Measurements from ENCODE around the gene HSF4.

DNA sequence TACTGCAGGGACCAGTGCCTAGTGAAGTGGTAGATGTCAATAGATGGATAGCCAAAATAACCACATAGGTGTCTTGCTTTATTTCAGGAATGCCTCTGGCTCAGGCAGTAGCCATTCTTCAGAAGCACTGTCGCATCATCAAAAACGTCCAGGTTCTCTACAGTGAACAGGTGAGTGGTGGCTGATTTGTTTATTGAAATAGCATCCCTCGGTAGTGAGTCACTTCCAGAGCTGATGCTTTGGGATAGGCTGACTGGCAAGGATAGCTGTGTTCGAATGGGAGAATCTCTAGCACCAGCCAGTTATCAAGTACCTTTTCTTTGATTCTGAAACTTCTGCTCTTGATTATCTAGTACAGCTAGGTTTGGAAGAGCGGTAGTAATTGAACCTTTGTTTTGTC, 44.5 kb upstream of the HSF4 start:
- TF ChIP-seq, protein P1, sequence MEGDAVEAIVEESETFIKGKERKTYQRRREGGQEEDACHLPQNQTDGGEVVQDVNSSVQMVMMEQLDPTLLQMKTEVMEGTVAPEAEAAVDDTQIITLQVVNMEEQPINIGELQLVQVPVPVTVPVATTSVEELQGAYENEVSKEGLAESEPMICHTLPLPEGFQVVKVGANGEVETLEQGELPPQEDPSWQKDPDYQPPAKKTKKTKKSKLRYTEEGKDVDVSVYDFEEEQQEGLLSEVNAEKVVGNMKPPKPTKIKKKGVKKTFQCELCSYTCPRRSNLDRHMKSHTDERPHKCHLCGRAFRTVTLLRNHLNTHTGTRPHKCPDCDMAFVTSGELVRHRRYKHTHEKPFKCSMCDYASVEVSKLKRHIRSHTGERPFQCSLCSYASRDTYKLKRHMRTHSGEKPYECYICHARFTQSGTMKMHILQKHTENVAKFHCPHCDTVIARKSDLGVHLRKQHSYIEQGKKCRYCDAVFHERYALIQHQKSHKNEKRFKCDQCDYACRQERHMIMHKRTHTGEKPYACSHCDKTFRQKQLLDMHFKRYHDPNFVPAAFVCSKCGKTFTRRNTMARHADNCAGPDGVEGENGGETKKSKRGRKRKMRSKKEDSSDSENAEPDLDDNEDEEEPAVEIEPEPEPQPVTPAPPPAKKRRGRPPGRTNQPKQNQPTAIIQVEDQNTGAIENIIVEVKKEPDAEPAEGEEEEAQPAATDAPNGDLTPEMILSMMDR (IDR thresholded peaks at IDR 0.05; ENCODE audit: insufficient read depth, low read length, poor library complexity, severe bottlenecking) = no peak
- no peak for TF ChIP-seq EZH2phosphoT487 (conservative IDR thresholded peaks at IDR 0.05; ENCODE audit: low read length)

All from SU-DHL-6 (cell line).